ENCODE results near the gene OR10A3.
A peak's percentile ranks its signal among the peaks of the same experiment; 100 is the strongest.
"Not testable (repeated sequence)": the region's sequence is repeated elsewhere in the genome, so short reads cannot be mapped to it uniquely, and the experiment has no call there.

Gene OR10A3

GRCh38 chr11:7941608-7942007, at the start of gene OR10A3:
TSS of gene OR10A3 (minus strand) at chr11:7941708. CDS start at chr11:7939520, 2,188 bp downstream.
- DNase-seq (ENCODE audit: low read depth in 2 of 2): no peak

GRCh38 chr11:7987560-7987883, 46.0 kb upstream of the OR10A3 start:
- not testable (repeated sequence) for DNase-seq (ENCODE audit: low read depth in 2 of 2)

- DNase-seq (ENCODE audit: low read depth in 2 of 2): peak; percentile 79 to 82
These were observed 45.5 kb upstream of the OR10A3 start, which contains the start of gene EIF3F for GRCh38 chr11:7986768-7987559. TSS of gene EIF3F (plus strand) at chr11:7987337. CDS start at chr11:7987353, 16 bp downstream.

GRCh38 chr11:7983832-7984590, 42.5 kb upstream of the OR10A3 start:
- no peak for DNase-seq (ENCODE audit: low read depth in 2 of 2)

DNA sequence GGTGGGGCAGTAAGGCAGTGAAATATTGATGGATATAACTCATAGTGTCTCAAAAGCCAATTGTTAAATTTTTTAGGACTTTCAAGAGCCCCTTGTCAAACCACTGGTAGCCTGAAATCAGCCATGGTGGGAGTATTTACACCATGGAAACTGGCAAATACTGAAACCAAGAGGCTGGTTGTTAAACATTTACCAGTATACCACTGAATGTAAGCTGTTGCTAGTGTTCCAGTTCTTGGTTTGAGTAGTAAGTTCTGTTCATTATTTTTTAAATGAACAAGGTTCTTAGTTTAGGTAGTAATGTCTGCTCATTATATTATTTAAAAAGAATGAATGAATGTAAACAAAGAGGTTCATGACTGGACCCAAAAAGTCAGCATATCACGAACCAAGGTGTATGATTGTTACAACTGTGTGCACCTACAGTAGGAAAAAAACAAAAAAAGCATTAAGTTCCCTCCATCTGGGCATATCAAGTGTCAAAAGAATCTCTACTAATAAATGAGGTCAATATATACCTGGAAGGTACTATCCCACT, 41.1 kb upstream of the OR10A3 start:
- no peak for DNase-seq (ENCODE audit: low read depth in 2 of 2)

GRCh38 chr11:7981619-7982157, 40.2 kb upstream of the OR10A3 start:
- no peak for DNase-seq (ENCODE audit: low read depth in 2 of 2)

- DNase-seq (ENCODE audit: low read depth in 2 of 2): no peak
These were observed 35.9 kb upstream of the OR10A3 start for GRCh38 chr11:7977232-7977917.

- no peak for DNase-seq (ENCODE audit: low read depth in 2 of 2)
These were observed 33.2 kb upstream of the OR10A3 start for GRCh38 chr11:7974668-7975067.

- no peak for DNase-seq (ENCODE audit: low read depth in 2 of 2)
These were observed 31.5 kb upstream of the OR10A3 start for GRCh38 chr11:7973011-7973410.

- DNase-seq (ENCODE audit: low read depth in 2 of 2): no peak
These were observed 30.3 kb upstream of the OR10A3 start for GRCh38 chr11:7971846-7972245.

DNA sequence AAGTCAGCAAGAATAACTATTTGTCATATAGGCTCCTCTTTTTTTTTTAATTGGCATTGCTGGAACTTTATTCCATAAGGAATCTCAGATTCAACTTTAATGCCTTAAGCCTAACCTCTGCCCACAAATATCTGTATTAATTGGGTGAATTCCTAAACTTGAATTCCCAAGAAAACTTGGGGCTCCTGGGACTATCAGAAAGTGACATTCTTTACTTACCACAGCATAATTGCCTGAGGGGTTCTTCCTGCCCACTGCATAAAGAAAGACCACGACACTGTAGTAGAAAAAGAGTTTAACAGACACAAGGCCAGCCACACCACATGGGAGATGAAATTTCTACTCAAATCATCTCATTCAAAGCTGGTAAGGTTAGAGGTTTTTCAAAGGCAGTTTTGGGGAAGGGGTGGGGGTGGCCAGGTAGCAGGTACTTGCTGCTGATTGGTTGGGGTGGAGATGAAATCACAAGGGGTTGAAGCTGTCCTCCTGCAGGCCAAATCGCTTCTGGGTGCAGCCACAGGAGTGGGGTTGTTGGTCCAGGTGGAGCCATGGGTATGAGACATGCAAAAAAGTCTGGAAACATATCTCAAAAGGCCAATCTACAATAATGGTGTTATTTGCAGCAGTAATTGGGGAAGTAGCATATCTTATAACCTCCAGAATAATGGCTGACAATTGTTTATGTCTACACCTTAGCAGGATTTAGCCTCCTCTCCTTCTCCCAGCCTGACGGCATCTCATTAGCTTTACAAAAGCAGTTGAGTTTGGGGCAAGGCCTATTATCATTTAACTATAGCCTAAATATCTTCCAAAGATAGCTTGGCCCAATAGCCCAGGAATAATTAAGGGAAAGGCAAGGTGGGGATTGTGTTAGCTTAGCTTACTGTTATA, 28.5 kb upstream of the OR10A3 start:
- DNase-seq (ENCODE audit: low read depth in 2 of 2): no peak

DNA sequence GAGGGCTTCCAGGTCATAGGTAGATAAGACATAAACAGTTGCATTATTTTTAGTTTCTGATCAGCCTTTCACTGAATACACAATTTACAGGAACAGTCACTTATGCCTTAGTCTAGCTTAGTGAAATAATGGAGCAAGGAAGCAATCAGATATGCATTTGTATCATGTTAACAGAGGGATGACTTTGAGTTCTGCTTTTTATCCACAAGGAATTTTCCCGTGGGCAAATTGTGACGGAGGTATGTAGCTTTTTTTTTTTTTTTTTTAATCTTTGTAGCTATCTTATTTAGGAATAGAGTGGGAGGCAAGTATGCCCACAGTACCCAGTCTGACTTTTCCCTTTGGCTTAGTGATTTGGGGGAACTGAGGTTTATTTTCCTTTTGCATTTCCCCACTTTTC, 27.2 kb upstream of the OR10A3 start:
- DNase-seq (ENCODE audit: low read depth in 2 of 2): no peak

- no peak for DNase-seq (ENCODE audit: low read depth in 2 of 2)
These were observed 26.3 kb upstream of the OR10A3 start for GRCh38 chr11:7967826-7968225.

DNA sequence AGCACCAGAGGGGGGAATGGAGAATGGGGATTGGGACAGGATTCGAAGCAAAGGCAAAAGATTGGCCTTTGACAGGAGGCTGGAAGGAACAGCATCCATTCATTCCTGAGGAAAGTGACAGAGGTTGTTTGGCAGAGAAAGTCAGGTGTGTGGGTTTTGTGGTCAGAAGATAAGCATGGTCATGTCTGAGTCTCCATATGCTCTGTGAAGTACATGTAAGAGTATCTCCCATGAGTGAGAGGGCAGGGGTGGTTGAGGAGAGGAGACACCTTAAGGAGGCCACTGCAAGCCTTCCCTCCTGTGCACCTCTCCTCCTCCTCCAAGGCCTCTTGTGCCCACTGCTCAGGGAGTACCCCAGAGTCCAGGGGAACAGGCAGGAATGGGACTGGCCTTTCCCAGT, 25.6 kb upstream of the OR10A3 start:
- DNase-seq (ENCODE audit: low read depth in 2 of 2): no peak

- DNase-seq (ENCODE audit: low read depth in 2 of 2): no peak
These were observed 23.9 kb upstream of the OR10A3 start, which contains the start of gene NLRP10 for GRCh38 chr11:7965386-7965785. TSS of gene NLRP10 (minus strand) at chr11:7965447. CDS start at chr11:7963495, 1,952 bp downstream.

GRCh38 chr11:7964873-7965272, 23.4 kb upstream of the OR10A3 start:
- DNase-seq (ENCODE audit: low read depth in 2 of 2): no peak

GRCh38 chr11:7964261-7964660, 22.8 kb upstream of the OR10A3 start:
- no peak for DNase-seq (ENCODE audit: low read depth in 2 of 2)

DNA sequence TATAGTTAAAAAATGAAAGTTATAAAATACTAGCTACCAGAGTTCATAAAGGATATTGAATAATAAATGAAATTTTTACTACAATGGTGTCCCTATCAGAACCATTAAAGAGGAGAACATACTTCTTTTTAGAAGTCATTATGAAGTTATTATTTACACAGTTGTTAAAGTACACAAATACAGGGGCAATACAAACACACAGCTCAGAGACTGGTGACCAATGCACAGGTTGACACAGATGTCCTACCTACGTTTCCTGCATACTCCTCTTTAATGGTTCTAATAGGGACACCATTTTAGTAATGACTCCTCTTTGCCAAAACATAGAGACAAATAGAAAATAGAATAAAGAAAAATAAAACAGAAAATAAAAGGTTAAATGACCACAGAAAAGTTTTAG, 13.7 kb upstream of the OR10A3 start:
- DNase-seq (ENCODE audit: low read depth in 2 of 2): no peak

GRCh38 chr11:7949934-7950333, 8.4 kb upstream of the OR10A3 start:
- DNase-seq (ENCODE audit: low read depth in 2 of 2): no peak

- no peak for DNase-seq (ENCODE audit: low read depth in 2 of 2)
These were observed 2.6 kb upstream of the OR10A3 start for GRCh38 chr11:7944123-7944522.

DNA sequence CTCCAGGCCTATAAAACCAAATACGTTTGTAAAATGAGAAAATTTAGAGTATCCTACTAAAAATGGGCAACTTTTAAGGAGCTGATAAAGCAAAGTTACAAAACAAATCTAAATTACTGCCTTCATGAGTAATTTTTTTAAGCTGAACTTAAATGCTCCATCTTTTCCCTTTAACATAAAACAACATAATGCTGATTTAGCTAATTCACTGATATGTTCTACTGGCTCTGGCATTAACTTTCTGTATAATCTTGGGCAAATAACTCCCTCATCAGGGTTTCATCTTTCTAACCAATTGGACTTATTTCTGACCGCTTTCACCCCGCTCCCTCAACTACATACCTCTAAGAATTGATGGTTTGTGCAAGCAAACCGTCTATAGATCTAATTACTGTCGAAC, 362 bp downstream of the OR10A3 start:
- DNase-seq (ENCODE audit: low read depth in 2 of 2): no peak
